ENCODE results near the gene GLYATL3. TPM values are rescaled to one million over a fixed set of nuclear protein-coding genes. Genes with fewer than 3 reads are reported as not detected.

The GLYATL3 gene
- total and polyA plus RNA-seq, 10 of the 15 experiments (the other 5 are each of a cell fraction or from before 2014, with no cell fraction given) = not detected

- Histone ChIP-seq H3K4me3 (peak within 1 kb of the TSS; percentile 92), H3K4me1 (ENCODE audit: control insufficient read depth, insufficient read depth, low read length) (peaks cover 4% of the 10 kb centered on the region; the same call in 1 of the 2 replicates), H2AFZ (ENCODE audit: control insufficient read depth, low read depth, low read length) (peak within 1 kb of the TSS; percentile 94), H3K79me2 (ENCODE audit: control insufficient read depth, insufficient read depth, low read length) (peaks cover 40% of the 10 kb centered on the region), H3K27me3 (replicated peaks in 1 of 2; ENCODE audit: control insufficient read depth in 2 of 2, insufficient read depth in 2 of 2, low read length in 1 of 2) (no peaks in the 10 kb centered on the region), H3K36me3 (ENCODE audit: control insufficient read depth in 2 of 2, insufficient read depth in 2 of 2, low read length in 1 of 2) (no peaks in the 10 kb centered on the region), H4K20me1 (ENCODE audit: control insufficient read depth, insufficient read depth) (no peaks in the 10 kb centered on the region), H3K9ac (ENCODE audit: control insufficient read depth, insufficient read depth, low read length) (peak within 1 kb of the TSS; percentile 89), H3K4me2 (ENCODE audit: control insufficient read depth, insufficient read depth) (peak within 1 kb of the TSS; percentile 86), H3K9me3 (replicated peaks; ENCODE audit: control insufficient read depth, insufficient read depth, low read length) (no peaks in the 10 kb centered on the region), H3K27ac (ENCODE audit: control insufficient read depth, insufficient read depth) (peak within 1 kb of the TSS; percentile 80)
- intact Hi-C loops (cut with micrococcal nuclease; ENCODE audit: unreplicated experiment) = no loop called here
- no TSS peak for BruUV-seq (replicated peaks)
- in situ Hi-C loops (cut with MboI) = no loop called here
- FAIRE-seq (peak; percentile 97), DNase-seq (ENCODE audit: low read depth, low spot score) (peak; percentile 79), ATAC-seq (peak; percentile 98)
- CTCF ChIA-PET = no interaction called here
- POLR2A ChIA-PET = no interaction called here
- RAD21 ChIA-PET (ENCODE audit: unreplicated experiment) = no interaction called here
- SMC1A ChIA-PET (ENCODE audit: uncharacterized antibody, unreplicated experiment) = interaction anchor here (1.2 kb wide), 1 partner anchor 10 kb away, joined by 5 read pairs; no protein-coding TSS in a partner anchor
- 0% methylated on average over 37 of the region's 37 CpGs for WGBS (ENCODE audit: insufficient coverage, insufficient replicate concordance, low lambda C conversion rate, missing lambda C conversion rate)
- TF ChIP-seq PML (IDR thresholded peaks at IDR 0.05; ENCODE audit: low read length) = peak; percentile 64; the same call in 1 of the 2 replicates
- 0 out of 2 replicates have a peak, but pooled peaks have one; percentile 39 for TF ChIP-seq TBL1XR1 (IDR thresholded peaks at IDR 0.05; ENCODE audit: low read depth, low read length)
- peak; percentile 83 for TF ChIP-seq E2F8 (IDR thresholded peaks at IDR 0.05; ENCODE audit: low read depth, partially characterized antibody)
- TF ChIP-seq RCOR1 (conservative IDR thresholded peaks at IDR 0.05; ENCODE audit: low read depth, low read length) = no peak
- no peak for TF ChIP-seq PAX8 (IDR thresholded peaks at IDR 0.05)
- no peak for TF ChIP-seq REST (IDR thresholded peaks at IDR 0.05; ENCODE audit: low read depth, low read length)
- no peak for TF ChIP-seq WRNIP1 (IDR thresholded peaks at IDR 0.05; ENCODE audit: borderline replicate concordance, low read depth, low read length)
- TF ChIP-seq NR2C1 (IDR thresholded peaks at IDR 0.05) = peak; percentile 89
- peak; percentile 43; the same call in 1 of the 2 replicates for TF ChIP-seq PAX5 (IDR thresholded peaks at IDR 0.05; ENCODE audit: borderline replicate concordance, low read depth, low read length)
- TF ChIP-seq BACH1 (IDR thresholded peaks at IDR 0.05; ENCODE audit: borderline replicate concordance) = peak; percentile 47; the same call in 1 of the 2 replicates
- TF ChIP-seq NKRF (conservative IDR thresholded peaks at IDR 0.05) = peak; percentile 98
- TF ChIP-seq RELB (IDR thresholded peaks at IDR 0.05; ENCODE audit: low read depth) = peak; percentile 97
- 0 out of 2 replicates have a peak, but pooled peaks have one; percentile 48 for TF ChIP-seq TCF3 (IDR thresholded peaks at IDR 0.05; ENCODE audit: borderline replicate concordance, insufficient read depth, low read depth, low read length)
These were observed 36.7 kb upstream of the GLYATL3 start, which contains the start of the genes CENPQ and MMUT for GRCh38 chr6:49462927-49463611. Gene CENPQ (plus strand): TSS chr6:49463370. CDS start chr6:49470177, 6,807 bp downstream. Gene MMUT (minus strand): TSS chr6:49463253. CDS start chr6:49459466, 3,787 bp downstream.
